ENCODE data around the gene HMGCS1. TPM values are rescaled to one million over a fixed set of nuclear protein-coding genes. Genes with fewer than 3 reads are reported as not detected.

The HMGCS1 gene
- total and polyA plus RNA-seq, 2 of the 13 experiments (the other 11 are each of a cell fraction or from before 2014, with no cell fraction given), result 56.8 to 318 TPM

DNA sequence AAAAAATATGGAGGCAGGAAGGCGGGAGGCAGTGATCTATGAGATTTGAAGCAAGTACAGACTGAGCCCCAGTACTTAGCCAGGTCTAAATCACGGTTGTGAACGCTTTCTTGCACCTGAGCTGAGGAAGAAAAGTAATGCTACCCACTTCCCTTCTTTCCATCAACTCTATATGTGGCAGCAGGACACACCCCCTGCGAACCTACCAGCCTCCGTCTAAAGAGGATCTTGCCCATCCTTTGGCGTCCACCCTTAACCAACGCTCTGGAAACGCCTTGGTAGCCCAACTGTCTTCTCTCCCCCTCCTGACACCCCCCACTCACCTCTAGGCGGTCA, 545 bp downstream of the HMGCS1 start:
- H4K20me1 ChIP-seq (ENCODE audit: insufficient read depth, low read length), result peaks cover 53% of the 10 kb centered on the region
- intact Hi-C loops (cut with micrococcal nuclease; ENCODE audit: unreplicated experiment), result loop anchor here (1.0 to 5.0 kb wide), 3 partner anchors 35 to 190 kb away; partner anchors contain the start of genes TMEM267 and ZNF131
- H3K4me1 ChIP-seq (ENCODE audit: insufficient read depth, low read length), result peaks cover 54% of the 10 kb centered on the region
- no peak for TF ChIP-seq ZNF841 (CRISPR knock-in tag; IDR thresholded peaks at IDR 0.05; ENCODE audit: borderline replicate concordance)
- TF ChIP-seq ASH2L (IDR thresholded peaks at IDR 0.05; ENCODE audit: insufficient read length, low read depth, low read length), result no peak
- TF ChIP-seq ZNF337 (CRISPR knock-in tag; IDR thresholded peaks at IDR 0.05; ENCODE audit: borderline replicate concordance, low read depth), result no peak
- 0 out of 2 replicates have a peak, but pooled peaks have one; percentile 2 for TF ChIP-seq WIZ (CRISPR knock-in tag; IDR thresholded peaks at IDR 0.05)
- TF ChIP-seq NRL (CRISPR knock-in tag; IDR thresholded peaks at IDR 0.05; ENCODE audit: borderline replicate concordance), result no peak
- TF ChIP-seq XRCC5 (optimal IDR thresholded peaks at IDR 0.05; ENCODE audit: low read length), result no peak
- no peak for TF ChIP-seq NFIC (IDR thresholded peaks at IDR 0.05; ENCODE audit: low read length)
- TF ChIP-seq NFRKB (IDR thresholded peaks at IDR 0.05), result no peak
- no peak for TF ChIP-seq ZNF562 (CRISPR knock-in tag; IDR thresholded peaks at IDR 0.05; ENCODE audit: borderline replicate concordance)
- no peak for TF ChIP-seq ATF5 (CRISPR knock-in tag; IDR thresholded peaks at IDR 0.05; ENCODE audit: low read depth)
- TF ChIP-seq DNMT3B (CRISPR knock-in tag; conservative IDR thresholded peaks at IDR 0.05), result no peak
- TF ChIP-seq SMARCC2 (IDR thresholded peaks at IDR 0.05), result no peak
- no peak for TF ChIP-seq NAIF1 (CRISPR knock-in tag; IDR thresholded peaks at IDR 0.05; ENCODE audit: borderline replicate concordance)
- no peak for TF ChIP-seq NBN (conservative IDR thresholded peaks at IDR 0.05)
- no peak for TF ChIP-seq MATR3 (CRISPR knock-in tag; IDR thresholded peaks at IDR 0.05)
- 0 out of 2 replicates have a peak, but pooled peaks have one; percentile 25 for TF ChIP-seq ZNF432 (CRISPR knock-in tag; IDR thresholded peaks at IDR 0.05; ENCODE audit: borderline replicate concordance)
- no peak for TF ChIP-seq ZIK1 (CRISPR knock-in tag; IDR thresholded peaks at IDR 0.05; ENCODE audit: borderline replicate concordance, low read depth)
- TF ChIP-seq, protein P1, sequence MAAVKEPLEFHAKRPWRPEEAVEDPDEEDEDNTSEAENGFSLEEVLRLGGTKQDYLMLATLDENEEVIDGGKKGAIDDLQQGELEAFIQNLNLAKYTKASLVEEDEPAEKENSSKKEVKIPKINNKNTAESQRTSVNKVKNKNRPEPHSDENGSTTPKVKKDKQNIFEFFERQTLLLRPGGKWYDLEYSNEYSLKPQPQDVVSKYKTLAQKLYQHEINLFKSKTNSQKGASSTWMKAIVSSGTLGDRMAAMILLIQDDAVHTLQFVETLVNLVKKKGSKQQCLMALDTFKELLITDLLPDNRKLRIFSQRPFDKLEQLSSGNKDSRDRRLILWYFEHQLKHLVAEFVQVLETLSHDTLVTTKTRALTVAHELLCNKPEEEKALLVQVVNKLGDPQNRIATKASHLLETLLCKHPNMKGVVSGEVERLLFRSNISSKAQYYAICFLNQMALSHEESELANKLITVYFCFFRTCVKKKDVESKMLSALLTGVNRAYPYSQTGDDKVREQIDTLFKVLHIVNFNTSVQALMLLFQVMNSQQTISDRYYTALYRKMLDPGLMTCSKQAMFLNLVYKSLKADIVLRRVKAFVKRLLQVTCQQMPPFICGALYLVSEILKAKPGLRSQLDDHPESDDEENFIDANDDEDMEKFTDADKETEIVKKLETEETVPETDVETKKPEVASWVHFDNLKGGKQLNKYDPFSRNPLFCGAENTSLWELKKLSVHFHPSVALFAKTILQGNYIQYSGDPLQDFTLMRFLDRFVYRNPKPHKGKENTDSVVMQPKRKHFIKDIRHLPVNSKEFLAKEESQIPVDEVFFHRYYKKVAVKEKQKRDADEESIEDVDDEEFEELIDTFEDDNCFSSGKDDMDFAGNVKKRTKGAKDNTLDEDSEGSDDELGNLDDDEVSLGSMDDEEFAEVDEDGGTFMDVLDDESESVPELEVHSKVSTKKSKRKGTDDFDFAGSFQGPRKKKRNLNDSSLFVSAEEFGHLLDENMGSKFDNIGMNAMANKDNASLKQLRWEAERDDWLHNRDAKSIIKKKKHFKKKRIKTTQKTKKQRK (IDR thresholded peaks at IDR 0.05; ENCODE audit: low read length), result no peak
- TF ChIP-seq ZNF484 (CRISPR knock-in tag; IDR thresholded peaks at IDR 0.05; ENCODE audit: borderline replicate concordance, low read depth), result no peak
- TF ChIP-seq CENPBD1 (CRISPR knock-in tag; IDR thresholded peaks at IDR 0.05; ENCODE audit: borderline replicate concordance, low read depth), result no peak
- TF ChIP-seq ZBTB3 (CRISPR knock-in tag; IDR thresholded peaks at IDR 0.05; ENCODE audit: borderline replicate concordance, low read depth), result no peak
- no peak for TF ChIP-seq SMYD3 (CRISPR knock-in tag; IDR thresholded peaks at IDR 0.05)

More for the DNA sequence above, 545 bp downstream of the HMGCS1 start:
- under 1% methylated on average over 9 of the region's 9 CpGs for WGBS (ENCODE audit: low lambda C conversion rate)
- ATAC-seq (peak; percentile 8; the same call in 2 of the 3 replicates), FAIRE-seq (peak; percentile 15), DNase-seq (ENCODE audit: low spot score) (no peak)
- no TSS peak for BruUV-seq (replicated peaks)
- Histone ChIP-seq H3K27me3 (ENCODE audit: control insufficient read depth in 1 of 2, insufficient read depth in 2 of 2, low read length in 2 of 2) (no peaks in the 10 kb centered on the region; a peak in 1 of 5 replicates), H3K36me3 (replicated peaks in 1 of 2; ENCODE audit: control insufficient read depth in 1 of 2, insufficient read depth in 2 of 2, low read length in 2 of 2) (peaks cover 0 to under 1% of the 10 kb centered on the region in 2 experiments; a peak in 3 of 5 replicates), H3K9ac (ENCODE audit: insufficient read depth, low read depth, low read length) (peak overlapping the region; percentile 97), H3K27ac (ENCODE audit: extremely low read length, insufficient read depth, low read length) (peak overlapping the region; percentile 94), H3K4me2 (ENCODE audit: low read depth, low read length) (peak overlapping the region; percentile 85), H3K9me3 (ENCODE audit: low read length) (no peaks in the 10 kb centered on the region), H3K79me2 (ENCODE audit: insufficient read depth, low read length) (peaks cover 62% of the 10 kb centered on the region), H2AFZ (ENCODE audit: low read length) (no peak overlapping the region), H3K4me3 (replicated peaks in 1 of 3; ENCODE audit: insufficient read depth in 1 of 3, low read depth in 2 of 3, low read length in 3 of 3) (peak overlapping the region; percentile 88 to 98 (median 88))
- ChIA-PET POLR2A (interaction anchor here (1.0 to 2.8 kb wide), 13 partner anchors 10 to 247 kb away, joined by 3 to 66 read pairs (median 7); partner anchors contain the start of genes CCL28, TMEM267 and ZNF131), CTCF (ENCODE audit: low intra/inter-chr PET ratio, low total read pairs) (no interaction called here)
- in situ Hi-C loops (cut with HindIII; ENCODE audit: extremely low pct_ligation_motif_present, low pct_unique_long_range_greater_than_20kb), result no loop called here
